Activated CD4-positive, alpha-beta T cell treated with anti-CD3 and anti-CD28 coated beads for 24 hours (primary cell): ENCODE measurements around the gene KCNE3.

ENCODE experiments used
- DNase-seq, 2 donors: peaks; one replicate each; pipeline ENCODE4 v3.0.0-alpha.2; 2020; ENCODE audit warnings: low read depth in 2 of 2

KCNE3 gene

DNA sequence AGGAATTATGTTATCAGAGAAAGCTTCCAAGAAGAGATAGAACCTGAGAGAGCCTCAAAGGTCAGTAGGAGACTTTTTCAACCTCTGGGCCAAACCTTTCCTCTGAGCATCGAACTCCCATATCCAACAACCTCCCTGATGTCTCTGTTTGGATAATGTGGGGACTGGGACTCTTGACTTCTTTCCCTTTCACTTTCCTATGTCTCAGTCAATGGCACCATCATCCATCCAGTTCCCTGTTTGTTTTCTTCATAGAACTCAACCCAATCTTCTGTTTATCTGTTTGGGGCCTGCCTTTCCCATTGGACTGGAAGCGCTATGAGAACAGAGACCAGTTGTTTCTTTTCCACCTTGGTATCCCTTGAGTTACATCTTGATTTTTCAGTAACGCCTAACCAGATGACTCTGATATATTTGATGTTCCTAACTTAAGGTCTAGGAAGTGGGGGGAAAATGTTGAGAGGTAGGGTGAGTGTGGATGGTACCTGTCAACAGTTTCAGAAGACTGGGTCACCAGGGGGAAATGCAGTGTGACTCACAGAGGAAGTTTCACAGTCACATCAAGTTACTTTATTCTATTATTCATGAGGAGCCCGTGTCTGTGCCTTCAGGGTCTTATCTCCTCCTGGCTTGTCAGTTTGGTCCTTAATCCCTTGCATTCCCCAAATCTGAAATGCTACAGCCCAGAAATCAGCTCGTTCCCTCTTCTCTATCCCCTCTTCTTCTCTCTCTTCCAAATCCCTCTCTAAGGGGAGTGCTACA lies 4.5 kb upstream of the KCNE3 start:
- DNase-seq = no peak

- no peak for DNase-seq
These were observed 3.7 kb upstream of the KCNE3 start for GRCh38 chr11:74471037-74471436.

GRCh38 chr11:74470526-74470925 lies 3.2 kb upstream of the KCNE3 start:
- DNase-seq = no peak

- DNase-seq = no peak
These were observed 1.6 kb upstream of the KCNE3 start for GRCh38 chr11:74468936-74469335.

- DNase-seq = no peak
These were observed 1.2 kb upstream of the KCNE3 start for GRCh38 chr11:74468521-74468920.

GRCh38 chr11:74468058-74468457 lies 709 bp upstream of the KCNE3 start:
- no peak for DNase-seq

DNA sequence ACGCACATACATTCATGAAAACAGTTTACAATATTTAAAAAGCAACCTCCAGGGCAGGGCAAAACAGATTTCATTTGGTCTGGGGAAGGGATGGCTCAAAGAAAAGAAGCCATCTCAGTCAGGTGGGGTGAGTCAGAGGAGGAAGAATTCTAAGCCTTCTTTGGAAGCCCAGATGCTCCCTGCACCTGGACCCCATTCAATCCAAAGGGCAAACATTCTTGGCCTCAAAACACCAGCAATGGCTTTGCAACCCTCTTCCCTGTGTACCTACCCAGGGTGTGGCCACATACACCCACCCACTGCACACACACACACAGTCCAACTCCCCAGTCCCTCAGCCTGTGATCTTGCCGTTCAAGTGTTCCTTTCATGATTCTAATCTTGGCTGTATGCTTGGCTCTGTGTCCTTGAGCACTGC lies 2.0 kb downstream of the KCNE3 start:
- DNase-seq = no peak

DNA sequence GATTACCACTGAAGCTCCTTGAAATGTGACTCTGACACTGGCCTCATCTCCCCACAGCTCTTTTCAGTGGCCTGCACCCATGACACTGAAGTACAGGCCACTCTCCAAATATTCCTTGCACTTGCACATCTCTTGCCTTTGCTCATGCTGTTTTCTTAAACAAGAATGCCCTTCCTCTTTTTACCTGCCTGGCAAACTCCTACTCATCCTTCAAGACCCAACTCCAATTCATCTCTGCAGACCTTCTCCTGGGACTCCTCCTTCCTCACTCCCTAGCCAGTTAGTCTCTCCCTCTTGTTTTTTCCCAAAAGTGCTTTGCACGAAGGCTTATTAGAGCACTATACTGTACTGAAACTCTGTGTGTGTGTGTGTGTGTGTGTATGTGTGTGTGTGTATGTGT lies 2.6 kb downstream of the KCNE3 start:
- no peak for DNase-seq

GRCh38 chr11:74463216-74463615 lies 4.1 kb downstream of the KCNE3 start:
- no peak for DNase-seq

DNA sequence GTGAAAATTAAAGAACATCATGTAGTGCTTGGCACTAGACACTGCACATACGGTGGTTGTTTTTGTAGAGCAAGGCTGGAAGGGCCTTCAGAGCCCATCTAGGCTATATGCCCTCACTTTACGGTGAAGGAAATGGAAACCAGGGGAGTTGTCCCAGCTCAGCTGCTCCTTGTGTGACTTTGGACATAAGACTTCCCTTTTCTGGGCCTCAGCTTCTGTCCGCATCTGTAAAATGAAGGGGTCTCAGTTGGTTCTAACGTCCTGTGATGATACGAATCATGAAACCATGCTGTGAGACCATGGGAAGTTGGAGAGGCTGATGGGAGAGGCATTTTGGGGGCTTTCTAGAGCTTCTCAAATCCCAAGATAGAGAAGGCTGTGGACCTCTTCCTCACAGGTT lies 4.7 kb downstream of the KCNE3 start:
- no peak for DNase-seq

DNA sequence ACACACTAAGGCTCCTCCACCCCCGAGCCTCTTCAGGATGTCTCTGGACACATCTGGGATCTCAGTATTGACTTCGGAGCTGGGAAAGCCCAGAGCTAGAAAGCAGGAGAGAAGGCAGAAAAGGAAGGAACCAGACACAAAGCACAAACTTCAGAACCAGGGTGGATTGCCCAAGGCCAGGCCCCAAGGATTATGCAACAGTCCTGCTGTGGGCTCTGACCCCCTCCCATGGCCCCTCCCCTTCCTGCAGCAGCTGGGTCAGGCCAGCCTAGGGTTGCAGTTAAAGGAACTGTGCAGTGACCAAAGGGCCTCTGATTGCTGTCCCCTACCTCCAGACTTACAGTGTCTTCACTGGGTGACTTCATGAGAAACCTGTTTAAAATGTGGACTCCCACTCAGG lies 5.3 kb downstream of the KCNE3 start:
- no peak for DNase-seq

GRCh38 chr11:74460481-74461154 lies 6.7 kb downstream of the KCNE3 start:
- DNase-seq = no peak

DNA sequence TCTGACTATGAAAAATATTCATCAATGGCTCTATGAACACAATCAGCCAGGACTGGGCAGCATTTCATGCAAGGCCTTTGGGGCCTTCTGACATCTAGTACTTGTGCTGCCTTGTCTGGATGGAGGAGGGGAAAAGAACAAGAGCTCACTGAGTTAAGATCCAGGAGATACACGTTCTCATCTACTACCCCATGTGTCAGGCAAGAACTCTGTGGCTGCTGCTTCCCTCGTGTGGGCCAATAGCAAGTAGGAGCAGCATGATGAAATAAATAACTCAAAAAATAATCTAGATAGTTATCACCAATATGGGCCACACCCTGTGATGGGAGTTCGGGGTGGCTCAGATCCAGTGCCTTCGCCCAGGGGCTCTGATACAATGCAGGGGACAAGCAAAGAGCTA lies 7.3 kb downstream of the KCNE3 start:
- DNase-seq = no peak

DNA sequence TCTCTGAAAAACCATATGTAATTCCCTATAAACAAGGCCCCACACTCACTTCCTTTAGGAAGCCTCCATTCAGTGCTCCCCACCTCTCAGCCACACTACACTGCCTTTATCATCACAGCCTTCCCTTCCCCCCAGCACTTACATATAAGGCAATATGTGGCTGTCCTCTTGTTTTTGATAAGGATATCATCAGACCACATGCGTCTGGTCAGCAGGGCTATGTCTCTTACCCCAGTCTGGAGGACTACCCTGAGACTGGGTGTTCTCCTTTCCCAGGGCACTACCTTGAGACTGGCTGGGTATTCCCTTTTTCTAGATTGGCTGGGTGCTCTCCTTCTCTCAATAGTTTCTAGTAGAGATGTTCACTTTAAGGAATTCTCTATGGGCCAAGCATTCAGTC lies 7.8 kb downstream of the KCNE3 start:
- no peak for DNase-seq

GRCh38 chr11:74457356-74457755 lies 10.0 kb downstream of the KCNE3 start:
- no peak for DNase-seq

- peak; percentile 51 to 59 for DNase-seq
These were observed 13.9 kb downstream of the KCNE3 start for GRCh38 chr11:74453373-74453975.

GRCh38 chr11:74452366-74452765 lies 15.0 kb downstream of the KCNE3 start:
- no peak for DNase-seq

- no peak for DNase-seq
These were observed 17.0 kb downstream of the KCNE3 start for GRCh38 chr11:74450318-74450717.

GRCh38 chr11:74449369-74449931 lies 17.9 kb downstream of the KCNE3 start:
- peak in 1 of 2 donors; percentile 28 for DNase-seq

DNA sequence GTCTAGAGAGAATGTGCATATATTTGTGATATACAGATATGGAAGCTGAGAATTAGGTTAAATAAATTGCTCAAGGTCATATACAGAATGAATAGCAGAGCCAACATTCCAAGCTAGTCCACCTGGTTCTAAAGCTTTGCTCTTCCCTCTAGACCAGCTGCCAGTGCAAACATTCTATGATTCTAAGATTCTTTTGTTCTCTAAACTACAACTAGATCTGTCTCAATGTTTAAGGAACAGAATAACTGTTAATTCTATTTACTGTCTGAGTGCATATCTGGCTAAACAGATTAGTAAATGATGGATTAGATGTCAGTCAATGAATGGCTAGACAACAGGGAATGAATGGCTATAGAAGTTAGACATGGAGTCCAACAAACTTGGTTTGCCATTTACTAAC lies 19.6 kb downstream of the KCNE3 start:
- no peak for DNase-seq

- DNase-seq = no peak
These were observed 20.8 kb downstream of the KCNE3 start for GRCh38 chr11:74446532-74446938.

DNA sequence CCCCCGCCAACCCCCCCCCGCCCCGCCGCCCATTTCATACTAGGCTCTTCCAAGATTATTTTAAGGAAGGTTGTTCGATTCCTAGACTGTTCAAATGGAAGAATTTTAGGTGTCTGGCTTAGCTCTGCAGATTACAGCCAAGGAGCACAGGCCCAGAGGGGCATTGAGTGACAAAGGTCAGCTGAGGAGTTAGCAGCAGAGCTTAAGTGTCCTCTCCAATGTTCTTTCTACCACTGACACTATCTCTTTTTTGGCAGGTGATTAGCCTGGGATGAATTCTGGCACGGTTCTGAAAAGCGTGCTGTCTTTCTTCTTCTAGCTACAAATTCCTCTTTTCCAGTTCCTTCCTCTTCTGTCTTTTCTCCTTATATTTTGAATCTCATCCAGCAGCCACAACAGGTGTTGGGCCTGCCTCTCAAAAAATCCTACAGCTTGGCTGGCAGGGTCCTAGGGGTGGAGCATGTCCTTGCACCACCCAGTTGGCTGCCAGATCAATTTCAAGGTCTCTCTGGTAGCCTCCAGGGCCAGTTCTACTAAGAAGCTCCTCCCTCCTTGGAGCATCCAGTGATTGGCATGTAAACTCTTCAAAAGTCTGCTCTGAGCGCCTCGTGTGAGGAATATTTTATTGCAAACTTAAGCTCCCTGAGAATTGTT lies 23.0 kb downstream of the KCNE3 start:
- DNase-seq = no peak
